Gastrocnemius medialis (tissue), 4 donors: ENCODE data around the gene TAS2R60. TPM values are rescaled to one million over a fixed set of nuclear protein-coding genes. Genes with fewer than 3 reads are reported as not detected.
"Not testable (repeated sequence)": the region's sequence is repeated elsewhere in the genome, so short reads cannot be mapped to it uniquely, and the experiment has no call there.

ENCODE experiments used
- ATAC-seq, 2 donors: fragments of 150-250 bp; one replicate each; pipeline ENCODE4 v1.9.1; 2016
- DNase-seq, 2 donors: peaks; one replicate each; pipeline ENCODE4 v3.0.0-alpha.2; 2019
- H3K27ac ChIP-seq, 4 donors: fragments of 200-600 bp; sonication (generic); 1 replicate in 1 of 4; 2 replicates in 3 of 4; pipeline ENCODE4 v1.5.1; 2016 to 2018; ENCODE audit warnings: mild to moderate bottlenecking in 2 of 4, moderate library complexity in 1 of 4
- H3K27me3 ChIP-seq, 3 donors: fragments of 200-600 bp; sonication (generic) in 2 of 3; 1 replicate in 1 of 3; 2 replicates in 2 of 3; pipeline versions ENCODE4 v1.5.1 to v1.6.0; 2016 to 2019; ENCODE audit warnings: mild to moderate bottlenecking in 1 of 3, moderate library complexity in 1 of 3
- H3K36me3 ChIP-seq, 2 donors: fragments of 200-600 bp; sonication (generic) in 1 of 2; one replicate each; pipeline ENCODE4 v1.5.1; 2017 to 2018
- H3K4me1 ChIP-seq, 2 donors: fragments of 200-600 bp; sonication (generic) in 1 of 2; one replicate each; pipeline ENCODE4 v1.5.1; 2016 to 2017; ENCODE audit warnings: mild to moderate bottlenecking in 2 of 2
- H3K4me3 ChIP-seq, 4 donors: fragments of 200-600 bp; sonication (generic) in 3 of 4; 1 replicate in 1 of 4; 2 replicates in 3 of 4; pipeline ENCODE4 v1.5.1; 2016 to 2019; ENCODE audit warnings: mild to moderate bottlenecking in 2 of 4
- H3K9me3 ChIP-seq, 3 donors: fragments of 200-600 bp; sonication (generic) in 2 of 3; 1 replicate in 1 of 3; 2 replicates in 2 of 3; pipeline ENCODE4 v1.5.1; 2016 to 2019
- CTCF ChIP-seq, 5 experiments: fragments of 450-650 bp in 3 of 5; fragments of 200-600 bp in 2 of 5; sonication (generic) in 2 of 5; IDR thresholded peaks in 4 of 5; conservative IDR thresholded peaks in 1 of 5; 1 replicate in 4 of 5; 2 replicates in 1 of 5; pipeline ENCODE4 v1.5.1; 2016 to 2019; ENCODE audit warnings: antibody characterized with exemption in 5 of 5, mild to moderate bottlenecking in 3 of 5, moderate library complexity in 3 of 5
- POLR2A ChIP-seq, 2 donors: fragments of 450-650 bp; IDR thresholded peaks; one replicate each; pipeline ENCODE4 v1.6.1; 2017; ENCODE audit warnings: antibody characterized with exemption in 2 of 2, mild to moderate bottlenecking in 2 of 2, moderate library complexity in 2 of 2
- in situ Hi-C, 4 donors: fragments of 200-750 bp; cut with MboI; loops; one replicate each; pipeline versions ENCODE4 v1.15.0 to v1.8.0; 2017; ENCODE audit warnings: low sequenced_read_pairs in 4 of 4
- intact Hi-C: fragments of 100-400 bp; cut with DNase I; formaldehyde crosslinking; loops from one replicate; pipeline ENCODE4 v1.15.1; 2023; ENCODE audit warnings: low total_unique reads
- total RNA-seq, 4 donors: library from RNA; depleted of rRNA; stranded (reverse); fragments of >200 nt; gene quantifications; one replicate each; pipeline versions ENCODE4 v1.1.0 to v1.2.3, GENCODE V29; 2016

Gene TAS2R60
- total RNA-seq, 4 donors from 2014 or later: not detected

- Histone ChIP-seq H3K27me3 (no peaks in the 10 kb centered on the region), H3K27ac (no peak overlapping the region), H3K9me3 (no peaks in the 10 kb centered on the region), H3K36me3 (no peaks in the 10 kb centered on the region), H3K4me3 (no peak overlapping the region), H3K4me1 (no peaks in the 10 kb centered on the region)
- intact Hi-C loops: no loop called here
- ATAC-seq (no peak), DNase-seq (no peak)
- in situ Hi-C loops: loop anchor here in 3 of 4 donors (5.0 to 25.0 kb wide), 4 partner anchors 33 to 398 kb away; no protein-coding TSS in a partner anchor
- TF ChIP-seq CTCF (IDR thresholded peaks at IDR 0.05 in 4 of 5, conservative IDR thresholded peaks at IDR 0.05 in 1 of 5) (no peak), POLR2A (IDR thresholded peaks at IDR 0.05) (no peak)
These were observed 32.7 kb upstream of the TAS2R60 start for GRCh38 chr7:143410521-143411004.

- H3K27ac ChIP-seq: no peak overlapping the region
- in situ Hi-C loops (loop anchor here in 3 of 4 donors (5.0 to 25.0 kb wide), 4 partner anchors 35 to 400 kb away; no protein-coding TSS in a partner anchor), intact Hi-C loops (no loop called here)
- no peak overlapping the region for H3K4me3 ChIP-seq
- H3K4me1 ChIP-seq: no peaks in the 10 kb centered on the region
- H3K36me3 ChIP-seq: no peaks in the 10 kb centered on the region
- ATAC-seq (no peak), DNase-seq (no peak)
- H3K9me3 ChIP-seq: no peaks in the 10 kb centered on the region
- no peaks in the 10 kb centered on the region for H3K27me3 ChIP-seq
- TF ChIP-seq CTCF (IDR thresholded peaks at IDR 0.05 in 4 of 5, conservative IDR thresholded peaks at IDR 0.05 in 1 of 5): no peak
These were observed 31.1 kb upstream of the TAS2R60 start for GRCh38 chr7:143411976-143412708.

- no peaks in the 10 kb centered on the region for H3K4me1 ChIP-seq
- H3K27me3 ChIP-seq: no peaks in the 10 kb centered on the region
These were observed 30.1 kb upstream of the TAS2R60 start for GRCh38 chr7:143413123-143413522.

GRCh38 chr7:143415209-143415608 is 28.0 kb upstream of the TAS2R60 start:
- intact Hi-C loops (loop anchor here (2.0 to 5.0 kb wide), 2 partner anchors 34 to 173 kb away; partner anchors contain the start of gene ZYX), in situ Hi-C loops (loop anchor here in 1 of 4 donors (10.0 to 25.0 kb wide), 2 partner anchors 170 to 403 kb away; no protein-coding TSS in a partner anchor)
- H3K27ac ChIP-seq, ATAC-seq, H3K36me3 ChIP-seq, DNase-seq, H3K4me1 ChIP-seq, H3K27me3 ChIP-seq, H3K4me3 ChIP-seq, H3K9me3 ChIP-seq: not testable (repeated sequence)

More at GRCh38 chr7:143413123-143413522, 30.1 kb upstream of the TAS2R60 start:
- in situ Hi-C loops: loop anchor here in 3 of 4 donors (5.0 to 25.0 kb wide), 4 partner anchors 36 to 401 kb away; no protein-coding TSS in a partner anchor
- ATAC-seq: no peak
- TF ChIP-seq POLR2A (IDR thresholded peaks at IDR 0.05) (no peak), CTCF (IDR thresholded peaks at IDR 0.05 in 4 of 5, conservative IDR thresholded peaks at IDR 0.05 in 1 of 5) (no peak)
- no peak overlapping the region for H3K27ac ChIP-seq
- intact Hi-C loops: no loop called here
- no peak overlapping the region for H3K4me3 ChIP-seq
- no peak for DNase-seq
- H3K9me3 ChIP-seq: no peaks in the 10 kb centered on the region
- no peaks in the 10 kb centered on the region for H3K36me3 ChIP-seq

- intact Hi-C loops (loop anchor here (2.0 to 5.0 kb wide), 2 partner anchors 35 to 174 kb away; partner anchors contain the start of gene ZYX), in situ Hi-C loops (loop anchor here in 1 of 4 donors (10.0 to 25.0 kb wide), 2 partner anchors 171 to 404 kb away; no protein-coding TSS in a partner anchor)
- no peaks in the 10 kb centered on the region for H3K4me1 ChIP-seq
- H3K9me3 ChIP-seq: no peaks in the 10 kb centered on the region
- no peaks in the 10 kb centered on the region for H3K27me3 ChIP-seq
- no peak for DNase-seq
- no peaks in the 10 kb centered on the region for H3K36me3 ChIP-seq
- no peak for ATAC-seq
- TF ChIP-seq POLR2A (IDR thresholded peaks at IDR 0.05): no peak
- TF ChIP-seq CTCF (IDR thresholded peaks at IDR 0.05 in 4 of 5, conservative IDR thresholded peaks at IDR 0.05 in 1 of 5): no peak
- no peak overlapping the region for H3K4me3 ChIP-seq
- H3K27ac ChIP-seq: no peak overlapping the region
These were observed 27.4 kb upstream of the TAS2R60 start for GRCh38 chr7:143415742-143416397.
